ENCODE measurements around the gene MLN. TPM values are rescaled to one million over a fixed set of nuclear protein-coding genes. Genes with fewer than 3 reads are reported as not detected.

The MLN gene
- total RNA-seq, 3 donors from 2014 or later: not detected

GRCh38 chr6:33828764-33829731 is 25.2 kb upstream of the MLN start:
- H3K4me3 ChIP-seq: no peak overlapping the region
- H3K9me3 ChIP-seq: no peaks in the 10 kb centered on the region
- peaks cover 0 to 10% of the 10 kb centered on the region in 2 donors for H3K27me3 ChIP-seq
- H3K36me3 ChIP-seq: no peaks in the 10 kb centered on the region
- intact Hi-C loops (cut with DNase I; ENCODE audit: low total_unique reads): no loop called here
- TF ChIP-seq CTCF (IDR thresholded peaks at IDR 0.05): no peak
- no peak for TF ChIP-seq POLR2AphosphoS5 (IDR thresholded peaks at IDR 0.05)
- TF ChIP-seq POLR2A (IDR thresholded peaks at IDR 0.05): no peak
- no peak for DNase-seq (ENCODE audit: low spot score in 2 of 2)
- no peaks in the 10 kb centered on the region for H3K4me1 ChIP-seq
- no peak overlapping the region for H3K27ac ChIP-seq

GRCh38 chr6:33828452-33828763 is 24.6 kb upstream of the MLN start:
- DNase-seq (ENCODE audit: low spot score in 2 of 2): no peak
- intact Hi-C loops (cut with DNase I; ENCODE audit: low total_unique reads): no loop called here
- Histone ChIP-seq H3K27ac (no peak overlapping the region), H3K36me3 (no peaks in the 10 kb centered on the region), H3K27me3 (peaks cover 0 to 10% of the 10 kb centered on the region in 2 donors), H3K4me1 (no peaks in the 10 kb centered on the region), H3K9me3 (no peaks in the 10 kb centered on the region), H3K4me3 (no peak overlapping the region)
- no peak for TF ChIP-seq POLR2AphosphoS5 (IDR thresholded peaks at IDR 0.05)
- TF ChIP-seq CTCF (IDR thresholded peaks at IDR 0.05): no peak
- no peak for TF ChIP-seq POLR2A (IDR thresholded peaks at IDR 0.05)

GRCh38 chr6:33827546-33828451 is 24.0 kb upstream of the MLN start:
- TF ChIP-seq POLR2AphosphoS5 (IDR thresholded peaks at IDR 0.05): no peak
- no peak for TF ChIP-seq POLR2A (IDR thresholded peaks at IDR 0.05)
- TF ChIP-seq CTCF (IDR thresholded peaks at IDR 0.05): no peak
- no peak overlapping the region for H3K27ac ChIP-seq
- no peaks in the 10 kb centered on the region for H3K4me1 ChIP-seq
- no peak overlapping the region for H3K4me3 ChIP-seq
- H3K36me3 ChIP-seq: no peaks in the 10 kb centered on the region
- no peaks in the 10 kb centered on the region for H3K9me3 ChIP-seq
- DNase-seq (ENCODE audit: low spot score in 2 of 2): no peak
- peaks cover 0 to 10% of the 10 kb centered on the region in 2 donors for H3K27me3 ChIP-seq
- intact Hi-C loops (cut with DNase I; ENCODE audit: low total_unique reads): no loop called here

- Histone ChIP-seq H3K36me3 (no peaks in the 10 kb centered on the region), H3K9me3 (no peaks in the 10 kb centered on the region), H3K27me3 (peaks cover 0 to 10% of the 10 kb centered on the region in 2 donors), H3K27ac (no peak overlapping the region), H3K4me3 (no peak overlapping the region), H3K4me1 (no peaks in the 10 kb centered on the region)
- intact Hi-C loops (cut with DNase I; ENCODE audit: low total_unique reads): no loop called here
- no peak for DNase-seq (ENCODE audit: low spot score in 2 of 2)
- TF ChIP-seq POLR2AphosphoS5 (IDR thresholded peaks at IDR 0.05): no peak
- no peak for TF ChIP-seq POLR2A (IDR thresholded peaks at IDR 0.05)
- TF ChIP-seq CTCF (IDR thresholded peaks at IDR 0.05): no peak
These were observed 22.7 kb upstream of the MLN start for GRCh38 chr6:33826537-33826936.
